ENCODE results near the gene CLCN7.

DNA sequence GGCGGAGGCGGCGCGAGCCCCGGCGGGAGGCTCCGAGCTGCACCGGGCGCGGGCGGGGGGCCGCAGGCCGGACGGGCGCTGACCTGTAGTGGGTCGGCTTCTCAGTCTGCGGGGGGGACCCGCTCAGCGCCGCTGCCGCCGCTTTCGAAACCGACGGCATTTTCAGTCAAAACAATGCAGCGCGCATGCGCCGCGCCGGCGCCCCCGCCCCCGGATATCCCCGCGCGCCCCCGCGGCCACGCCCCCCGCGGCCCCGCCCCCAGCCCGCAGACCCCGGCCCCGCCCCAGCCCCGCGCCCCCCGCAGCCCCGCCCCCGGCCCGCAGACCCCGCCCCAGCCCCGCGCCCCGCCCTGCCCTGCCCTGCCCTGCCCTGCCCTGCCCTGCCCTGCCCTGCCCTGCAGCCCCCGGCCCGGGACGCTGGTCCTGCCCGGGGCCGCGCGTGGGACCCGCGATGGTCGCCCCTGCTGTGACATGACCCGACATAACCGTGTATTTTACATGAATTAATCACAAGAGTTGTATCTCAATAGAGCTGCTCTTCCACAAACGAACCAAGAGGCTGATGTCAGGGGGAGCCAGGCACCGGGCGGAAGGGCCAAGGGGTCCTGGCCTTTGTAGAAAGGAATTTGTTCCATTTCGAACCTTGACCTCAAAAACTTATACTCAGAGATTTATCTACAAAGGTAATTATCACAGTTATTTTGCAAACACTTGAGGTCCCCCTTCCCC lies 60.1 kb downstream of the CLCN7 start, which contains the start of gene UNKL:
- TF ChIP-seq, protein P1, sequence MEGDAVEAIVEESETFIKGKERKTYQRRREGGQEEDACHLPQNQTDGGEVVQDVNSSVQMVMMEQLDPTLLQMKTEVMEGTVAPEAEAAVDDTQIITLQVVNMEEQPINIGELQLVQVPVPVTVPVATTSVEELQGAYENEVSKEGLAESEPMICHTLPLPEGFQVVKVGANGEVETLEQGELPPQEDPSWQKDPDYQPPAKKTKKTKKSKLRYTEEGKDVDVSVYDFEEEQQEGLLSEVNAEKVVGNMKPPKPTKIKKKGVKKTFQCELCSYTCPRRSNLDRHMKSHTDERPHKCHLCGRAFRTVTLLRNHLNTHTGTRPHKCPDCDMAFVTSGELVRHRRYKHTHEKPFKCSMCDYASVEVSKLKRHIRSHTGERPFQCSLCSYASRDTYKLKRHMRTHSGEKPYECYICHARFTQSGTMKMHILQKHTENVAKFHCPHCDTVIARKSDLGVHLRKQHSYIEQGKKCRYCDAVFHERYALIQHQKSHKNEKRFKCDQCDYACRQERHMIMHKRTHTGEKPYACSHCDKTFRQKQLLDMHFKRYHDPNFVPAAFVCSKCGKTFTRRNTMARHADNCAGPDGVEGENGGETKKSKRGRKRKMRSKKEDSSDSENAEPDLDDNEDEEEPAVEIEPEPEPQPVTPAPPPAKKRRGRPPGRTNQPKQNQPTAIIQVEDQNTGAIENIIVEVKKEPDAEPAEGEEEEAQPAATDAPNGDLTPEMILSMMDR (conservative IDR thresholded peaks at IDR 0.05; ENCODE audit: low read depth, low read length): no peak
- TF ChIP-seq EZH2 (IDR thresholded peaks at IDR 0.05; ENCODE audit: low read length, unreplicated experiment): no peak

Measured in PC-3 (cell line).